Retinal pigment epithelial cell (primary cell): ENCODE results near the gene GNB4.

Experiments
- DNase-seq: peaks from one replicate; pipeline ENCODE4 v3.0.0-alpha.2; 2010; ENCODE audit warnings: low read depth
- H3K4me3 ChIP-seq: 2 replicates; pipeline ENCODE4 v1.5.1; 2011; ENCODE audit warnings: mild to moderate bottlenecking, low read length, control low read depth, moderate library complexity
- TF ChIP-seq, protein P1 (sequence below): conservative IDR thresholded peaks from 2 replicates; pipeline ENCODE4 v1.5.1; 2011; ENCODE audit warnings: low read depth, low read length, control low read depth, inconsistent platforms

GNB4 gene

DNA sequence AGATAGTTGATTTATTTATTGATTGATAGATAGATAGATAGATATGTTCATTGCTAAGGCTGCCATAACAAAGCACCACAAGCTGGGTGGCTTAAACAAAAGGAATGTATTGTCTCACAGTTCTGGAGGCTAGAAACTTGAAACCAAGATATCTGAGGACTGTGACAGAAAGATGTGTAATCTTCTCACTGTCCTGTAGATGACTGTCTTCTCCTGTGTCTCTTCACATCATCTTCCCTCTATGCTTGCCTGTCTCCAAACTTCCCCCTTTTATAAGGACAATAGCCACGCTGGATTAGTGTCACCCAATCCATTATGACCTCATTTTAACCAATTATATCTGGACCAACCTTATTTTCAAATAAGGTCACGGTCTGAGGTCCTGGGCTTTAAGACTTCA, 40.9 kb downstream of the GNB4 start:
- no peak for DNase-seq

DNA sequence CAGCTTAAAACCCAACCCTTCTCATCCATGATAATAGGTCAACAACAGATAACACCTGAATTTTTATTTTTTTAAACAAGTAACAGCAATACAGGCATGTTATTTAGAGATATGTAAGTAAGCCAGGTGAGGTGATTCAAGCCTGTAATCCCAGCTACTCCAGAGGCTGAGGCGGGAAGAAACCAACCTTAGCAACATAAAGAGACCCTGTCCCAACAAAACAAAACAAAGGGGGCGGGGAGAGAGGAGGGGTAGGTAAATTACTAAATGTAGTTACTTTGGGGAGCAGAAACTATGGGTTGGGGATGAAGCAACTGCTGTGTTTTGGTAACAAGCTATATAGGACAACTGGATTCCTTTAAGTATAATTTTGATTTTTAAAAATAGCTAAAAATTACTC, 47.0 kb downstream of the GNB4 start:
- TF ChIP-seq, protein P1, sequence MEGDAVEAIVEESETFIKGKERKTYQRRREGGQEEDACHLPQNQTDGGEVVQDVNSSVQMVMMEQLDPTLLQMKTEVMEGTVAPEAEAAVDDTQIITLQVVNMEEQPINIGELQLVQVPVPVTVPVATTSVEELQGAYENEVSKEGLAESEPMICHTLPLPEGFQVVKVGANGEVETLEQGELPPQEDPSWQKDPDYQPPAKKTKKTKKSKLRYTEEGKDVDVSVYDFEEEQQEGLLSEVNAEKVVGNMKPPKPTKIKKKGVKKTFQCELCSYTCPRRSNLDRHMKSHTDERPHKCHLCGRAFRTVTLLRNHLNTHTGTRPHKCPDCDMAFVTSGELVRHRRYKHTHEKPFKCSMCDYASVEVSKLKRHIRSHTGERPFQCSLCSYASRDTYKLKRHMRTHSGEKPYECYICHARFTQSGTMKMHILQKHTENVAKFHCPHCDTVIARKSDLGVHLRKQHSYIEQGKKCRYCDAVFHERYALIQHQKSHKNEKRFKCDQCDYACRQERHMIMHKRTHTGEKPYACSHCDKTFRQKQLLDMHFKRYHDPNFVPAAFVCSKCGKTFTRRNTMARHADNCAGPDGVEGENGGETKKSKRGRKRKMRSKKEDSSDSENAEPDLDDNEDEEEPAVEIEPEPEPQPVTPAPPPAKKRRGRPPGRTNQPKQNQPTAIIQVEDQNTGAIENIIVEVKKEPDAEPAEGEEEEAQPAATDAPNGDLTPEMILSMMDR = no peak
- no peak overlapping the region for H3K4me3 ChIP-seq
- no peak for DNase-seq

More for the DNA sequence above, 40.9 kb downstream of the GNB4 start:
- no peak overlapping the region for H3K4me3 ChIP-seq
- TF ChIP-seq, protein P1 = no peak

DNA sequence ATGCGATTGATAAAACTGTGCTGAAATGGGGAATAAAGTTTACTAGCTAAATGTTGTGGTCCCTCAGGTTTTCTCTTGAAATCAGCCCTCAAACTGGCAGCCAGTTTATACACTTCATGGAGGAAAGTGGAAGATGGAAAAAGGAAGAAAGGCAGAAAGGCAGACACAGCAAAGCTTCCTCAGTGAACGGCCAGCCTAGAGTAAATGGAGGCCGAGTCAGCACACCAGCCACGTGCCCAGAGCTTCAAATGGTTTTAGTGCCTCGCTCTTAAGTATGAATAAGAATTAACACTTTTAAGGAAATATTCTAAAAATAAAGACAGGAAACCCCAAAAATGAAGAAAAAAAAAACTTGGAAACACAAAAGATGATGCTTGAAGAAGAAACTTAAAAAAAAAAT, 48.3 kb downstream of the GNB4 start:
- TF ChIP-seq, protein P1 = no peak
- H3K4me3 ChIP-seq = no peak overlapping the region
- no peak for DNase-seq

DNA sequence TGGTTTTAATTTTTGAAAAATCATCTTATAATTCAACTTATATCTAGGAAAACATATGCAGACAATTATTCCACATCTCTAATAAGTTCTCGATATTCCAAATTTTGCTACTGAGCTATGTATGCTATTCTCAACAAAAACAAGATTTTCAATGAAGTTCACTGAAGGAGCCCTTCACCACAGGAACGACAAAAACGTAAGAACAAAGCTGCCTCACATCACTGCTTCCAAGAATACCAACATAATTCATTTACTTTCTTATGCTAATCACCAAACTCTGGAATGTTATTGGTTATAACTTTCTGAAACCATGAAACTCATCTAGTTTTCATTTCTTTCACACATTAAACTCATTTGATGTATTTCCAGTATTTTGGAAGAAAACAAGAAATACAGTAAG, 49.7 kb downstream of the GNB4 start:
- no peak overlapping the region for H3K4me3 ChIP-seq
- TF ChIP-seq, protein P1 = no peak
- DNase-seq = no peak

DNA sequence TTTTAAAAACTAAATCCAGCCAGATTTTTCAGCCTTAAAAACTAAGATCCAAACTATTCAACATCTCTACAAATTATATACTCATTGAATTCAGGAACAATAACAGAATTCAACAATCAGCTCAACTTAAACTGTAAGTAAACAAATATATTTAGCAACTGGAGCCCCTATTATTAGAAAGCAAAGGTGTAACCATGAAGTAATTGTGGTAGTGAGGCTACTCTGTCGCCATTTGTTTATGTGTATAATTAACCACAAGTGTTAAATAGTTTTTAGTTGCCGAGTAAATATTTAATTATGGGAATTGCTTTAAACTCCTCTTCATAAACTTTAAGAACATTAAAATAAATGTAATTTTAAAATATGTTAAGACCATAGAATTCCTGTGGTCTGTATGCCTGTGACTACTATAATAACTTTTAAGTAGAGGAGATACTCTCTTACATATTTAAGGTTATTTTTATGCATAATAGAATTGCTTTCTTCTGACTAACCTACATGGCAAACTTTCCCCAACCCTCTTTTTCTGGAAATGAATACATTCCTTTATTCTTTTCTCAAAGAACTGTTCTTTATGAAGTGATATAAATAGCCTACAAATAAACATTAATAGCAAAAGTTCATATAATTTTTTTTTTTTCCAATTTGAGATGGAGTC, 52.6 kb downstream of the GNB4 start:
- DNase-seq = no peak
- TF ChIP-seq, protein P1 = no peak
- no peak overlapping the region for H3K4me3 ChIP-seq

DNA sequence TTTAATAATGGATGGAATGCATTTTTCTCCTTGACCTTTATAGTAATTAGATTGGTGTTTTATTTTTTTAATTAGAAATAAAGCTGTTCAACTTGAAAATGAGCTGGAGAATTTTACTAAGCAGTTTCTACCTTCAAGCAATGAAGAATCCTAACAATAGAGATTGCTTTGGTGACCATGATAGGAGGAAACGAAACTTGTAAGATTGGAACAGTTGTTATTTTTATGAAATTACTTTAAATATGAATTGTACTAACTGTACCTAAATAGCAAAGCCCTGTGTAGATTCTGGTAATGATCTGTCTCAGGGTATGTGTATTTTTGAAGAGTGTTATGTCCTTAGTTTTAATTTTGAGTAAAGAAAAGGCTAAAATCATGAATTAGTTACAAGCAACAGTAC, 59.4 kb downstream of the GNB4 start:
- TF ChIP-seq, protein P1 = no peak
- no peak overlapping the region for H3K4me3 ChIP-seq
- DNase-seq = no peak

DNA sequence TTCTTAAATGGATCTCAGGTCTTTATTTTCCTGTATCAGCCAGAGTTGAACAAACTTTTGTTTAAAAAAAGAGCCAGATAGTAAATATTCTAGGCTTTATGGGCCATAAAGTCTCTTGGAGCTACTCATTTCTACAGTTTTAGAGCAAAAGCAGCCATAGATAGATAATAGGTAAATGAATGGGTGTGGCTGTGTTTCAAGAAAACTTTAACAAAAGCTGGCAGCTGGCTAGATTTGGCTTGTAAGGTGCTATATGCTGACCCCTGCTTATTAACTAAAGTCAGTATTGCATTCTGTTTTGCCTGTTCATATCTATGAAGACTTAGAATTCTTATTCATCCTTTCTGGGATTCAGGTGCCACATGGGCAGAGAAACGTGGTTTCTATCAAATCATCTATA, 74.8 kb downstream of the GNB4 start:
- no peak overlapping the region for H3K4me3 ChIP-seq
- no peak for DNase-seq
- TF ChIP-seq, protein P1 = no peak
